ENCODE results near the gene PRKD1. TPM values are rescaled to one million over a fixed set of nuclear protein-coding genes. Genes with fewer than 3 reads are reported as not detected.
"Not testable (repeated sequence)": the region's sequence is repeated elsewhere in the genome, so short reads cannot be mapped to it uniquely, and the experiment has no call there.

PRKD1 gene
- polyA plus RNA-seq, 1 donor: 31.0 TPM

DNA sequence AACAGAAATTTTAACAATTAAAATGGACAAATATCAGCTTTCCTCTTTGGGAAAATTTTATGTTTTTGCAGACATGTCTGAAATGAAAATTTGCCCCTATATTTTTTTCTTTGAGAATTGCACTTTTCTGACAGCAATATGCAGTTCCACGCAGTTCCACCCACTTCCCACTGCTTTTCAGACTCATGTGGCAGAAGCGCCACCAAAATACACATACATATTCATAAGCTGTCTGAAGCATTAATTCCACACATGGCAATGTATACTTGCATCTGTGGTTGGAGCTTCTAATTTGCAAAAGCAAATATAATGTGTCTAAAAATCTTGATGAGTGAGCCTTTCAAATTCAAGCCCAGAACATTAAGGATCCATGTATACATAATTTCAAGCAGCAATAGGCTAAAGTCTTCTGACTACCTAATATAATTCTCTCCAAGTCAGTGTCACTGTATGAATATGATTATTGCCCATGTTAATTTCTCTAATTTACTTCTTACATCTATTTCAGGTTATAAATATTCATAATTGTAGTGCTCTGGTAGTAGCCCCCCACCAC, 129.5 kb downstream of the PRKD1 start:
- no peak for DNase-seq

DNA sequence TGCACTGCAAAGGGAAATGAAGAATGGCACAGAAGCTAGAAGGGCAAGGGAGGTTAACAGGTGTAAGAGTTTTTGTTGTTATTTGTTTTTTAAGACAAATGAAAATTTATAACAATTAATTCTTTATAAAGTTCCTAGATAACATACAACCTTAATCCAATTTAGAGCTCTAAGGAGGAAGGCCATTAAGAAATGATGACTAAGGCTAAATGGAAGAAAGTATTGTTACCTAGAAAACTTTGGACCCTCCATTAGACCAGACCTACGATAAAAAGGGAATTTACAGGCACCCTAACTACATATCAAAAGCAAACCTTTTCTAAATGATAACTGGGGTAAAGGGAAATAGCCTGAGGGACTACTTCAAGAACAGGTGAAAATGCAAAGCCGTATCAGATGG, 130.8 kb downstream of the PRKD1 start:
- DNase-seq: no peak

DNA sequence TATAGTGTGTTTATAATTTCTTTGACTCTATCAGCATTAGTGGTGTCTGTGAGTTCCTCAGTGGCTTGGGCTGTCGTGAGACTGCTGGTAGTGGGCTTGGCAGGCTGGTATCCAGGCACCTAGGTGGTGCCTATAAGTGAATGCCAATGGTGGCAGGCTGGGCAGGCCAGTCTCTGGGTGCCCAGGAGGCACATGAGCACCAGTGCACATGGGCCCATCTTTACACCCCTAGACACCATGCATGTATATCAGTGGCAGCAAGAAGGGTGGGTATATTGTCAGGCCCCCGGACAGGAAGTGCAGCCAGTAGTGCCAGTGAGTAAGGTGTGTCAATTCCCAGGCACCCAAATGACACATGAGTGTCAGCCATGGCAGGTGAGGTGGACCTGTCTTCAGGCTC, 138.2 kb downstream of the PRKD1 start:
- no peak for DNase-seq

DNA sequence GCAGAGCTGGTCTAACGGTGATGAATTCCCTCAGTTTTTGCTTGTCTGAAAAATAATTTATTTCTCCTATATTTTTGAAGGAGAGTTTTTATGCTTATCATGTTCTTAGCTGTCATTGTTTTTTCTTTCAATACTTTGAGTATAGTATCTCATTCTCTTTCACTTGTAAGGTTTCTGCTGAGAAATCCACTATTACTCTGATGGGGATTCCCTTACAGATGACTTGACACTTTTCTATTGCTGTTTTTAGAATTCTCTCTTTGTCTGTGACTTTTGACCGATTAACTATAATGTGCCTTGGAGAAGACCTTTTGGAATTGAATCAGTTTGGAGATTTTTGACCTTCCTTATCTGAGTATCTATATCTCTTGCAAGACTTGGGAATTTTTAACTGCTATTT, 139.6 kb downstream of the PRKD1 start:
- DNase-seq: no peak

DNA sequence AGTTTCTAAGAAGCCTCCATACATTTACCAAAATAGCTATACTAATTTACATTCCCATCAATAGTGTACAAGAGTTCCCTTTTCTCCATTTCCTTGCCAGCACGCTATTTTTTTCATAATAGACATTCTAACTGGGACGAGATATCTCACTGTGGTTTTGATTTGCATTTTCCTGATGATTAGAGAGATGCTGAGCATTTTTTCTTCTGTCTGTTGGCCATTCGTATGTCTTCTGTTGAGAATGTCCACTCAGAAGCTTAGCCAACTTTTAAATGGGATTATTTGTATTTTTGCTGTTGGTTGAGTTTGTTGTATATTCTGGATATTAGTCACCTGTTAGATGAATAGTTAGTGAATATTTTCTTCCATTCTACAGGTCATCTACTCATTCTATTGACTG, 144.1 kb downstream of the PRKD1 start:
- no peak for DNase-seq

DNA sequence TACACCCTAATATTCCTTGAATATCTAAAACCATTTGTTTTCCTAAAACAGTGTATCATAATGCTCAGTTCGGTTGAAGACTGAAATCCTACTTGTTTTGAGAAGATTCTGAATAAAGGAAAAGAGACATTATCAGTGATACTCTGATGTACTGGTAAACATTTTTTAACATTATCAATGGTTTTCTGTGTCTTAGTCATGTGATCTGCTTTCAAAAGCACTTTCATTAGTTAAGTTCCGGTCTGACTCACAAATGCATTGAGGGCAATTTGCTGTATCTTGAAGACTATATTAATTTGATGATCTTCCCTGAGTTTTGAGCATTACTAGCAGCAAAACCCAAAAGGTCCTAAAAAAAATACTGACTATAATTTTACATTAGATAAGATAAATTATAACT, 145.6 kb downstream of the PRKD1 start:
- DNase-seq: no peak

DNA sequence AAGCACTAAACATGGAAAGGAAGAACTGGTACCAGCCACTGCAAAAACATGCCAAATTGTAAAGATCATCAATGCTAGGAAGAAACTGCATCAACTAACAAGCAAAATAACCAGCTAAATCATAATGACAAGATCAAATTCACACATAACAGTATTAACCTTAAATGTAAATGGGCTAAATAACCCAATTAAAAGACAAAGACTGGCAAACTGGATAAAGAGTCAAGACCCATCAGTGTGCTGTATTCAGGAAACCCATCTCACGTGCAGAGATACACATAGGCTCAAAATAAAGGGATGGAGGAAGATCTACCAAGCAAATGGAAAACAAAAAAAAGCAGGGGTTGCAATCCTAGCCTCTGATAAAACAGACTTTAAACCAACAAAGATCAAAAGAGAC, 150.5 kb downstream of the PRKD1 start:
- not testable (repeated sequence) for DNase-seq

DNA sequence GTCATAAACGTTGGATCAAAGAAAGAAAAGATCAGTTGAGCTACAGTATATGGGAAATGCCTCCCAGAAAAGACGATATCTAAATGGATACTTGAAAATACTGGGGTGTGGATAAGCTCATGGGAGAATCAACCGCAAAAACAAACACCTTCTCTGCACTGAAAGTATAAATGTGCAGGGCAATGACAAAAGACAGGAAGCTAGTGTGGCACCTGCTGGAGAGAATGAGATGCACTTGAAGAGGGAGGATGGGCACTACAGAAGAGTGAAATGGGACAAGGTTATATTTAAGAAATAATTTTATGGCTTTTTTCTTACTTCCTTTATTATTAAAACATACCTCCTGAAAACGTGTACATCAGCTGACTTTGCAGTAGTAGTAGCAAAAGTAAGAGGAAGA, 153.7 kb downstream of the PRKD1 start:
- no peak for DNase-seq

DNA sequence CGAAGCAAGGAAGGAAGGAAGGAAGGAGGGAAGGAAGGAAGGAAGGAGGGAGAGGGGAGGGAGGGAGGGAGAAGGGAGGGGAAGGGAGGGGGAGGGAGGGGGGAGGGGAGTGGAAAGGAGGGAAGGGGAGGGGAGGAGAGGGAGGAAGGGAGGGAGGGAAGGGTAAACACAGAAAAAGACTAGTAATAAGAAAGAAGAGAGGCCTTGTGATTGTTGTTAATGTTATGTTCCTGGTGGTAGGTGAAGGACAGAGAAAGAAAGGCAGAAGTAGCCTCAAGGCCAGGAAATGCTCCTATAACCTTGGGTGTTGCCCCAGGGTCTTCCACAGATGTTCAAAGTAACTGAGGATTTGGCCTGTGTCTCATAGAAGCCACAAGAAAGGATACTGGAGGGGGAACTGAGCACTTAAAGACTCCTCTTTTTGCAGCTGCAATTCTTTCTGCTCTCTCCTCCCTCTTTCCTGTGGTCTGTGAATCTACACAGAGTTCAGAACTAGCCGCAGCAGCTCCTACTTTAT, 164.2 kb downstream of the PRKD1 start:
- no peak for DNase-seq

DNA sequence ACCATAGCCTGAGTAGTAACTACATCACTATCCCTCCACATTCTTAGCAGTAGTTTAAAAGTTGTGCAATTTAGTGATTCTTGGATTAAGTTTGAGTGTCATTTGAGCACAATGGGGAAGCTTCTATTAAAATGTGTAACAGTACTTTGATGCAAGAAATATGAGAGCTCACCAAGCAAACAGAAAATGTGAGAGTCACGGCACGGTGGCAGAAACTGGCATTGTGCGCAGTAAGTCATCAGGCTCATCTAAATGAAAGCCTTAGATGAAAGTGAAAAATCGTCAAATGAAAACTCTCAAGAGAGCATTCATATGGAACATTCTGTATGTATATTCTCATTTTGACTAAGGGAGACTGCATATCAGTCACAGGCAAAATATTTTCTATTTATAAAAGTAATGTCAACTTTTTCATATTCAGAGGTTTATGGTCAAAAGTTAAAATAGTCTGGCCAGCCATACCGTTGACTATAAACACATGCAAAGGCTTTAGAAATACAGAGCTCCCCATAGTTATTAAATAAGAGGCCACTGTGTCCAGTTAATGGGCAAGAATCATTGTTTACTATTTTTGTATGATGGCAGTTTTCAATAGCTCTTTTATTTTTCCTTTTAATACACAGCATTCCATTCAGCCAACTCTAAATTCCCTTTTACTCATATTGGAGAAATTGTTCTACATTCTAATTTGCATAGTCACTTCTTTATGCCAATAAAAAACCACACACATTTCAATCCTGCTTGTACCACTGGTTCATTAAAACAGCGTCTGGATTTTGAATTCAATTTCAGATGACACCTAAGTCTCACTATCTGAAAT, 167.9 kb downstream of the PRKD1 start:
- no peak for DNase-seq

DNA sequence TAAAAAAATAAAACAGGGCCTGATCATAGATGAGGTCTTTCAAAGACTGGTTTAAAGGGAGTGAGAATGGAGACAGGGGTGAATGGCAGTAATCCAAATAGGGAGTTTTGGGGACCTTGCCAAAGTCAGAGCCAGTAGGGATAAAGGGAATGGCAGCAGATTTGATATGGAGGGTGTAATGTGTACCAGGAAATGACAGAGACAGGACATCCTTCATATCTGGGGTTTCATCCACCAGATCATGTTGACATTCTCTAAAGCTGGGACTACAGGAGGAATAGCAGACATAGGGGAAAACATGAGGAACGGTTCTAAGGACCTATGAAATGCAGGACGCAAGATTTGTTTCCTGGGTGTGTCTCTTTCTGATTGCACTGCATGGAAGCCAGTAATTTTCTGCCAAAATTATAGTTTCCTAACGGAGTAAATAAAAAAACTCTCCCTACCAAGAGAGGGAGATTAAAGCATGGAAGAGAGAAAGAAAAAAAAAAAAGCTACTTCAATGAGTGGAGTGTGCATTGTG, 169.9 kb downstream of the PRKD1 start:
- DNase-seq: no peak

DNA sequence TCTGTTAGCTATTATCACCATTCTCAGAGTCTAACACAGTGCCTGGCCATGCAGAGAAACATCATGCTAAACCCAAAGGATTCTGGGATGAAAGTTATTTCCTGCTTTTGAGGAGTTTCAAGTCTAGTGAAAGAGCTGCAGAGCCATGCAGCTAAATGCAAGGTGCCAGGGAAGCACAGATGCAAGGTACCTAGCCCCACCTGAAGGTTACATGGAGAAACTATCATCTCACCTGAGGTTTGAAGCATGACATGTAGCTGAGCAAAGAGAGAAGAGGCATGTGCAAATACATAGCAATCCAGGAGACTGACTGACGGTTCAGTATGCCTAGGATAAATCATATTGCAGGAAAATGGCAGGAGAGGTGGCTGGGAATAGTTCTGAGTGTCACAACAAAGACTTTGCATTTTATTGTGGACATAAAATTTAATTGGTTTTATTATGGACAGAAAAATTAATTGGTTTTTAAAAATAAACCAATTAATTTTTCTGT, 170.4 kb downstream of the PRKD1 start:
- DNase-seq: no peak

DNA sequence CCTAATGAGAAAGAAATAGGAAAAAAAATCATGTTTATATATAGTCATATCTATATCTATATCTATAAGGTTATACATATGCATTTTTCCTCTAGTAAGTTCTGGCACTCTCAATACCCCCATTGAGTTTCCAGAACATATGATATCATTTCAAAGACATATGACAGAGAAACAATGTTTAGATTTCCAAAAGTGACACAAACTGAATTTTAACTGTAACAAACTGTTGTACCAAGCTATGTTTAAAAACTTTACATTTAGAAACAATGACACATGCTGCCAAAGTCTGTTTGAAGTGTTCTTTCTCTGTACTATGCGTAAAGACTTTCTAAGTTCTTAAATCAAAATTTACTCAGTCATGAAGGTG, 171.6 kb downstream of the PRKD1 start:
- no peak for DNase-seq

DNA sequence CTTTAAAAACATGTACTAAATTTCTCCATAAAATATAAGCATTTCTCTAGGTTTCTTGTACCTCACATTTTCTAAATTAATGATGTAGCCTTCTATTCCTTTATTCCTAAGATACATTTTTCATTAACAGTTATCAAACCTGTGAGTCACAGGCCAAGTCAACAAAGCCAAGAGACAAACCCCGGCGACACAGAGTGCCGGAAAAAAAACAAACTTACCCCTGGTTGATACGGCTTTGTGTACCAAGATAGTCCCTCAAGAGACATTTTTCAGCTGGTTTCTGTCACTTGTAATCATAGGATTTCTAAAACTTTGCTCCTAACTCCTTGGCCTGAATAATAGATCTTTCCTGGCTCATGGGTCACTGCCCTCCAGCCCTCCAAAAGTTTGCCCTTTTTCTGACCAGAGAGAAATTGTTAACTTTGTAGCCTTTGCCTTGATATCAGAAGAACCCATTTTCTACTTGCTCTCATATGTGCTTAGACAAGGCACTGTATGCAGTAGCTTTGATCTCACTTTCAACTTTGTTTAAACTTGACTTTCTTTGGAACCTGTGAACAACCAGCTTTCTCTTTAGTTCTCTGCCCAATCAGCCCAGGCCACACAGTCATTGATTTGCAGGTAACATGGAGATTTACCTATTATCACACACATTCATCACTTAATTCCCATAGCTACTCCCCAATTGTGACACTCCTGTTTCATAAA, 172.2 kb downstream of the PRKD1 start:
- no peak for DNase-seq

DNA sequence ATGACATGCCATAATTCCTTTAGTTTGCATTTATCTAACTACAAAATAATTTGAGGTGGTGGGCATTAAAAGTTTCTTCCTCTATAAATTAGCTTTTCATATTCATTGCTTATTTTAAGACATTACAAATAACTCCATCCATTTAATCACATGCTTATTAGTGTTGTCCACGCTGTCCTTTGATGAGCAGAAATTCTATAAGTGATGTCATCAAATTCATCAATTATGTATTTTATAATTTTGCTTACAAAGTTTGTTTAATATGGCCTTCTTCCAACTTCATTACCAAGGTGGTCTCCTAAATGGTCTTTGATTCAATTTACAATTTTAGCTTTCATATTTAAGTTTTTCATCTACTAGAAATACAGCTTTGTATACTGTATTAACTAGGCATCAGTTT, 173.5 kb downstream of the PRKD1 start:
- DNase-seq: no peak

DNA sequence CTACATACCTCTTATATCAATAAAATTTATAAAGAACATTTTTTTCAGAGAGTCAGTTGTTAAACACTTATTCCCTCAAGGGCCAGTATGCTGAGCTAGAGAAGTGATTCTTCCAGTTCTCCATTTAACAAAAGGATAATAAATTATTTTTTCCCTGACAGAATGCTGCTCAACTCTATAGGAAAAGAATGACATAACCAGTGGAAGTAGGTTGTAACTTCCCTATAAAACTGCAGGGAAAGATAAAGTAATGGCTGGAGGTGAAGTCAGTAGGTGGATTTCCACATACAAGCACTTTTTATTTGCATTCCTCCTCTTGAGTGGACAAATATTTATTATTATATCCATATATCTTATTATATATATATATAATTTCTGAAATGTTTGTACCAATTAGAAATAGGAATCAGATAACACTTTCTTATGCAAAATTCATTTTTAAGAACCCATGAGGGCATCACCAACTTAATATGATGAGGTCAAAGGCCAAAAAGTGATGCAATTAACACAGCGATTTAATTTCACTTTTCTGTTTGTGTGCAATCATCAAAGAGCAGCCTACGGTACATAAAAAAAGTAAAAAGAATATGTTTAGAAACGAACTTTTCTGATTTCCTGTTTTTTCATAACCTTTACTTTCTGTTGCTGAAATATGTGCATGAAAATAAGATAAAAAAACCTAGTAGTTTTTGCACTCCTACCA, 175.3 kb downstream of the PRKD1 start:
- no peak for DNase-seq

DNA sequence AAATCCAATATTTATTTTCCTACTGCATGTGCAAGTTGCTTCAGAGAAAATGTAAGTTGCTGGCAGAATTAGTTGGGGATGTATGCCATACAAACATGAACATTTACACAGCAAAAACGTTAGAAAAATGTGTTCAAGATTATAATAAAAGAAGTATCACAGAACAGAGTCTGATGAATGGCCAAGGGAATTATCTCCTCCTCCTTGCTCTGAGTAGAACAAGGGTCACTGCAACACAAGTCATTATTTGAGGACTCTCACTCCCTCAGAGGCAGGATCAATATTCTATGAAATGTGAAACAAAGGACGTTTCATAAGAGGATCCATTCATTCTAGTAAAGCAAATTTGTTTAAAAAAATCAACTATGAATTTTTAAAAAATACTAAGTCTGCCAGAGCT, 177.8 kb downstream of the PRKD1 start:
- no peak for DNase-seq

DNA sequence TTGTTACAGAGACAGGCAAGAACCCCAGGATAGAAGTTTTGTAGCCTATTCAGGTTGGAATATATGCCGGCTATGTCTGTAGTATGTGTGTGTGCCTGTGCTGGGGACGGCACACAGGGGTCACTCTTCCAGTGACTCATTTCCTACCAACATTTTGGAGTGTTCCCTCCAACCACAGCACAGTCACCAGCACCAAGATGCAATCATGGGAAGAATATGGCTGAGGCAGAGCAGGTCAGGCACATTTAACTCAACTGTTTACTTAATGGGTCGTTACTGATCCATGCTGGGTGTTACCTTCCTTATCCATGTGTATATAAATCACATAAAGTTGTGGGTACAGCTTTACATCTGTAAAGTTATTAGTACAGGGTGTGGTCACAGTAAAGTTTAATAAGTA, 178.3 kb downstream of the PRKD1 start:
- DNase-seq: no peak

DNA sequence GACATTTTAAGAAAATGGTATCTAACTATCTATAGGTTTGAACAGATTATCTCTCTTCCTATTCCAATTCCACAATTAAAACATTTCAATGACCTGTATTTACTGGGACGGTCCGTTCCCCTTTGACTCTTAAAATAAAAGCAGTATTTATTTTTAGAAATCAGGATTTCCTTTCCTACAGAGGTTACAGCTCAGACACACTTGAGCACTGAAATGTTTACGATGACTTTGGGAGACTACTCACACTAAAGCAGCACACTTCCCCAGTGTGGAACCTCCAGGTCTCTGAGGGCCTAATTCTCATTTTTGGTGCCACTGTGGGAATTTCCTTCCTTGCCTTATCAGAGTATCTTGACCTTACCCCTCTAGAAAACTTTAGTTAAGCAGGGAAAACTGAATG, 181.8 kb downstream of the PRKD1 start:
- no peak for DNase-seq

DNA sequence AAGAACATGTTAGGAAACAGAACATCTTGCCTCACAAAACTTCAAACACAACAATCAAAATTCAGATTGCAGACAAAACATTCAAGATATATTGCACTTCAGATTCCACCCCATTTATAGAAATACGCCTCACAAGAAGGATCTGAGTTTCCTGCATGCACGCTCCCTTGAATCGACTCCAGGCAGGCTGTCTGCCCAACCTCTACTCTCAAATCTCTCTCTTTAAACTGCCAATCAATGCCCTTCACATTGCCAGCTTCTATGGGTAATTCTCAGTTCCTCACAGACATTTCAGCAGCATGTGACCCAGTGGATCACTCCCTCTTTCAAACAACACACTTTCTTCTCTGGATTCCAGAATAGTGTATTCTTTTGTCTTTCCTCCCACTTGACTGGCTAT, 184.1 kb downstream of the PRKD1 start:
- DNase-seq: no peak

DNA sequence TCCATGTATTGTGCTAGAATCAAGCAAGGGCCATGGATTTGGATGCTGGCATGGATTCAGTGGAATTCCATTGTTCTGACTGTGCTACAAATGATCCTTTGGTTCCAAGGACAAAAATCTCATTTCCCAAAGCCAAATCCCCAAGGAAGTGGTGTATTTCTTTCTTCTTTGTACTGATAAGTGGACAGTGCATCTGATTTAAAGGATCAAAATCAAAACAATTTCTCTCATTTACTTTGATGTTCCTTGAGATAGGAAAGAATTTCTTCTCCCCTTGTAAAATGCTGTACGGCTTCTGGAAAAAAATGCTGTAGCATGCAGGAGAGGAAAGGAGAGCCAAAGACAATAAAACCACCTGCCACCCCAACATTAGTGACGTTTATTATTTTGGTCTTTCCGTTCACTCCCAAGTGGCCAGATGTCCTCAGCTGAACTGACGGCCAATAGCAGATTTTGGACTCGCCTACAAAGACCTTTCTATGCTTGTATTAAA, 185.7 kb downstream of the PRKD1 start:
- no peak for DNase-seq

DNA sequence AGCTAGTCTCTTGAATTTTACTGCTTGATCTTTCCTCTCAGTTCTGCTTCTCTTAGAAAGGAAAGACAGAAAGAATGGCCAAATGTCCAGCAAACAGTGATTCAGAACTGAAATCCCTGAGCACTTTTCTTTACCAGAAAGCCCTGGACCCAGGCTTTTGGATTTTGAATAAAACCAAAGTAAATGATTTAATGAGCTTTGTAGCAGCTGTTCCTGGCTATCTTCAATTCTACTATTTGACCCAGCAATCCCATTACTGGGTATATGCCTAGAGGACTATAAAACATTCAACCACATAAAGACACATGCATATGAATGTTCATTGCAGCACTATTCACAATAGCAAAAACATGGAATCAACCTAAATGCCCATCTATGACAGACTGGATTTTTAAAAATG, 187.2 kb downstream of the PRKD1 start:
- DNase-seq: no peak

DNA sequence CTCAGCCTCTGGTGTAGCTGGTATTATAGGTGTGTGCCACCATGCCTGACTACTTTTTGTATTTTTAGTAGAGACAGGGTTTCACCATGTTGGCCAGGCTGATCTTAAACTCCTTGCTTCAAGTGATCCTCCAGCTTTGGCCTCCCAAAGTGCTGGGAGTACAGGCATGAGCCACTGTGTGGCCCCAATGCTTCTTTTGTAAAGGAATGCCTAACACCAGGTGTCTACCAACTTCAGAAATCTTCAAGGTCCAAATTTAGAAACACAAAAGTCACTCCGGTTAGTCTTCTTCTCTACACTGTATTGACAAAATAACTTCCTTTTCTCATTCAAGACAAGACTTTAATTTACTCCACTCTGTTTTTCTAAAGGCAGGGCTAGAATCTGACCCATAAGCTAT, 188.7 kb downstream of the PRKD1 start:
- DNase-seq: no peak
